ENCODE measurements around the gene ZNF471. TPM values are rescaled to one million over a fixed set of nuclear protein-coding genes. Genes with fewer than 3 reads are reported as not detected.

ZNF471 gene
- total and polyA plus RNA-seq, 10 of the 15 experiments (the other 5 are each of a cell fraction or from before 2014, with no cell fraction given), result 0.03 TPM; not detected in 9

DNA sequence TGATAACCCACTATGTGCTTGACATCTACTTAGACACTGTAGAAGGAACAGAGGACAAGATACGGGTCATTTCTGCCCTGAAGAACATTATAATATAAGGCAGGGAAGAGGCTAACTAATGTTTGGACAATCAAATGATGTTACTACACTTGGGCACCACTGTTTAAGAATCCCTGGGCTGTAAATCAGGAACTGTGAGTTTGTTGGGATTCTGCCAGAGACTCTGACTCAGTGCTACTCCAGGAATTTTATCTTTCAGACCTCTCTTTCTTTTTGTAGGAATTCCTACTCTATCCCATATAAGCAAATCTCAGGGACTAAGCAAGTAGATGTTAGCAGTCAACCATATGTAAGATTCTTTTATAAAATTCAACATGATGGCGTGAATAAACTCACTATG is 3.1 kb upstream of the ZNF471 start (continued):
- TF ChIP-seq ETV6 (conservative IDR thresholded peaks at IDR 0.05 in 1 of 2, IDR thresholded peaks at IDR 0.05 in 1 of 2; ENCODE audit: borderline replicate concordance in 1 of 2, low read depth in 1 of 2), result no peak
- no peak for TF ChIP-seq SMARCA5 (IDR thresholded peaks at IDR 0.05)
- no peak for TF ChIP-seq BCL11A (IDR thresholded peaks at IDR 0.05; ENCODE audit: low read depth, low read length)

DNA sequence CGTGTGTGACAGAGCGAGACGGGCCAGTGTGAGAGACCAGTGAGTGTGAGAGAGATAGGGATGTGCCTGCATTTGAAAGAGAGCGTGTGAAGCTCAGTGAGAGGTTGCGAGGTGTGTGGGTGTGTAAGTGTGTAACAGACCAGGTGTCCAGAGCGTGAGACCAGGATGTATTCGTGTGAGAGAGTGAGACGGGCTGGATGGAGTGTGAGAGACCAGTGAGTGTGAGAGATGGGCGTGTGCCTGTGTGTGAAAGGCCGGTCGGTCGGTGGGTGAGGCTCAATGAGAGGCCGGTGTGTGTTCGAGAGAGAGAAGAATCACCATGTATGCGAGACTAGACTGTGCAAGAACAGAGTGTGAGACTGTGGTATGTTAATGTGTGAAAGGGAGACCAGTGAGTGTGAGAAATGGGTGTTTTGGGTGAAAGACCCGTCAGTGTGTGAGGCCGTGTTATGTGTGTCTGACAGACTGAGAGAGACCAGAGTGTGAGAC is 679 bp downstream of the ZNF471 start:
- FAIRE-seq (no peak), DNase-seq (ENCODE audit: low read depth, low spot score) (no peak), ATAC-seq (no peak)
- H3K27ac ChIP-seq (ENCODE audit: control insufficient read depth, insufficient read depth), result no peak overlapping the region
- H3K9me3 ChIP-seq (replicated peaks; ENCODE audit: control insufficient read depth, insufficient read depth, low read length), result peaks cover 5% of the 10 kb centered on the region; the same call in 1 of the 3 replicates
- H4K20me1 ChIP-seq (ENCODE audit: control insufficient read depth, insufficient read depth), result no peaks in the 10 kb centered on the region
- ChIA-PET POLR2A (no interaction called here), SMC1A (ENCODE audit: uncharacterized antibody, unreplicated experiment) (no interaction called here), RAD21 (ENCODE audit: unreplicated experiment) (no interaction called here), CTCF (no interaction called here)
- BruUV-seq (replicated peaks), result no TSS peak
- H2AFZ ChIP-seq (ENCODE audit: control insufficient read depth, low read depth, low read length), result no peak overlapping the region
- H3K9ac ChIP-seq (ENCODE audit: control insufficient read depth, insufficient read depth, low read length), result no peak overlapping the region
- H3K27me3 ChIP-seq (replicated peaks in 1 of 2; ENCODE audit: control insufficient read depth in 2 of 2, insufficient read depth in 2 of 2, low read length in 1 of 2), result no peaks in the 10 kb centered on the region
- H3K4me1 ChIP-seq (ENCODE audit: control insufficient read depth, insufficient read depth, low read length), result no peaks in the 10 kb centered on the region
- no peaks in the 10 kb centered on the region for H3K36me3 ChIP-seq (ENCODE audit: control insufficient read depth in 2 of 2, insufficient read depth in 2 of 2, low read length in 1 of 2)
- no peaks in the 10 kb centered on the region for H3K79me2 ChIP-seq (ENCODE audit: control insufficient read depth, insufficient read depth, low read length)
- H3K4me3 ChIP-seq, result no peak overlapping the region
- intact Hi-C loops (cut with micrococcal nuclease; ENCODE audit: unreplicated experiment) (no loop called here), in situ Hi-C loops (cut with MboI) (no loop called here)
- H3K4me2 ChIP-seq (ENCODE audit: control insufficient read depth, insufficient read depth), result no peak overlapping the region
- WGBS (ENCODE audit: insufficient coverage, insufficient replicate concordance, low lambda C conversion rate, missing lambda C conversion rate), result 19% methylated on average over 17 of the region's 17 CpGs
- no peak for TF ChIP-seq EED (IDR thresholded peaks at IDR 0.05; ENCODE audit: low read depth)
- no peak for TF ChIP-seq ZNF207 (IDR thresholded peaks at IDR 0.05; ENCODE audit: borderline replicate concordance)
- TF ChIP-seq HCFC1 (IDR thresholded peaks at IDR 0.05; ENCODE audit: low read length), result no peak
- no peak for TF ChIP-seq SUPT20H (IDR thresholded peaks at IDR 0.05; ENCODE audit: borderline replicate concordance, control insufficient read depth, low read depth, low read length)
- TF ChIP-seq DPF2 (IDR thresholded peaks at IDR 0.05), result no peak
- TF ChIP-seq PML (IDR thresholded peaks at IDR 0.05; ENCODE audit: low read length), result no peak
- no peak for TF ChIP-seq KLF5 (IDR thresholded peaks at IDR 0.05; ENCODE audit: partially characterized antibody)
- TF ChIP-seq PAX8 (IDR thresholded peaks at IDR 0.05), result no peak
- TF ChIP-seq MEF2B (IDR thresholded peaks at IDR 0.05; ENCODE audit: partially characterized antibody, poor library complexity, severe bottlenecking), result no peak
- TF ChIP-seq, protein P1, sequence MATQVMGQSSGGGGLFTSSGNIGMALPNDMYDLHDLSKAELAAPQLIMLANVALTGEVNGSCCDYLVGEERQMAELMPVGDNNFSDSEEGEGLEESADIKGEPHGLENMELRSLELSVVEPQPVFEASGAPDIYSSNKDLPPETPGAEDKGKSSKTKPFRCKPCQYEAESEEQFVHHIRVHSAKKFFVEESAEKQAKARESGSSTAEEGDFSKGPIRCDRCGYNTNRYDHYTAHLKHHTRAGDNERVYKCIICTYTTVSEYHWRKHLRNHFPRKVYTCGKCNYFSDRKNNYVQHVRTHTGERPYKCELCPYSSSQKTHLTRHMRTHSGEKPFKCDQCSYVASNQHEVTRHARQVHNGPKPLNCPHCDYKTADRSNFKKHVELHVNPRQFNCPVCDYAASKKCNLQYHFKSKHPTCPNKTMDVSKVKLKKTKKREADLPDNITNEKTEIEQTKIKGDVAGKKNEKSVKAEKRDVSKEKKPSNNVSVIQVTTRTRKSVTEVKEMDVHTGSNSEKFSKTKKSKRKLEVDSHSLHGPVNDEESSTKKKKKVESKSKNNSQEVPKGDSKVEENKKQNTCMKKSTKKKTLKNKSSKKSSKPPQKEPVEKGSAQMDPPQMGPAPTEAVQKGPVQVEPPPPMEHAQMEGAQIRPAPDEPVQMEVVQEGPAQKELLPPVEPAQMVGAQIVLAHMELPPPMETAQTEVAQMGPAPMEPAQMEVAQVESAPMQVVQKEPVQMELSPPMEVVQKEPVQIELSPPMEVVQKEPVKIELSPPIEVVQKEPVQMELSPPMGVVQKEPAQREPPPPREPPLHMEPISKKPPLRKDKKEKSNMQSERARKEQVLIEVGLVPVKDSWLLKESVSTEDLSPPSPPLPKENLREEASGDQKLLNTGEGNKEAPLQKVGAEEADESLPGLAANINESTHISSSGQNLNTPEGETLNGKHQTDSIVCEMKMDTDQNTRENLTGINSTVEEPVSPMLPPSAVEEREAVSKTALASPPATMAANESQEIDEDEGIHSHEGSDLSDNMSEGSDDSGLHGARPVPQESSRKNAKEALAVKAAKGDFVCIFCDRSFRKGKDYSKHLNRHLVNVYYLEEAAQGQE (IDR thresholded peaks at IDR 0.05; ENCODE audit: low read depth, low read length), result no peak
- TF ChIP-seq FOXK2 (IDR thresholded peaks at IDR 0.05), result no peak
- no peak for TF ChIP-seq ZBED1 (IDR thresholded peaks at IDR 0.05; ENCODE audit: borderline replicate concordance)
- no peak for TF ChIP-seq SREBF1 (IDR thresholded peaks at IDR 0.05; ENCODE audit: low read length)
- no peak for TF ChIP-seq CHD2 (IDR thresholded peaks at IDR 0.05; ENCODE audit: borderline replicate concordance, low read depth, low read length)
- TF ChIP-seq, protein P2, sequence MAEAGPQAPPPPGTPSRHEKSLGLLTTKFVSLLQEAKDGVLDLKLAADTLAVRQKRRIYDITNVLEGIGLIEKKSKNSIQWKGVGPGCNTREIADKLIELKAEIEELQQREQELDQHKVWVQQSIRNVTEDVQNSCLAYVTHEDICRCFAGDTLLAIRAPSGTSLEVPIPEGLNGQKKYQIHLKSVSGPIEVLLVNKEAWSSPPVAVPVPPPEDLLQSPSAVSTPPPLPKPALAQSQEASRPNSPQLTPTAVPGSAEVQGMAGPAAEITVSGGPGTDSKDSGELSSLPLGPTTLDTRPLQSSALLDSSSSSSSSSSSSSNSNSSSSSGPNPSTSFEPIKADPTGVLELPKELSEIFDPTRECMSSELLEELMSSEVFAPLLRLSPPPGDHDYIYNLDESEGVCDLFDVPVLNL (IDR thresholded peaks at IDR 0.05; ENCODE audit: low read depth, low read length), result no peak
- no peak for TF ChIP-seq CEBPB (IDR thresholded peaks at IDR 0.05; ENCODE audit: borderline replicate concordance in 1 of 2, low read depth in 2 of 2, low read length in 2 of 2)

Data from GM12878 (cell line).